H1 (cell line): ENCODE data around the gene GALNTL6. TPM values are rescaled to one million over a fixed set of nuclear protein-coding genes. Genes with fewer than 3 reads are reported as not detected.

Experiments
- CTCF ChIA-PET: fragments of 300-600 bp; sonication (Branson Sonifier 250); formaldehyde crosslinking; loops from one replicate; lab custom pipeline; 2021; ENCODE audit not compliant: partially characterized antibody; lab: Charles Lee
- POLR2A ChIA-PET: fragments of 300-600 bp; sonication (Branson Sonifier 250); formaldehyde crosslinking; loops from one replicate; lab custom pipeline; 2021; ENCODE audit warnings: inconsistent platforms; ENCODE audit not compliant: partially characterized antibody; lab: Charles Lee
- DNase-seq, 2 experiments: peaks; one replicate each; pipeline versions ENCODE4 v3.0.0 to v3.0.0-alpha.2; 2010 to 2022; ENCODE audit warnings: low spot score in 2 of 2, low read depth in 1 of 2, mixed read lengths in 1 of 2
- FAIRE-seq: peaks from 2 replicates; lab custom pipeline; 2011; peaks lifted over from hg19 to GRCh38; lab: Jason Lieb, UNC
- H2AFZ ChIP-seq: 2 replicates; pipeline ENCODE4 v1.8.1; 2012; ENCODE audit warnings: low read length, inconsistent platforms
- H2AK5ac ChIP-seq: 2 replicates; pipeline ENCODE4 v1.6.1; 2013; ENCODE audit warnings: low read depth, low read length
- H2BK120ac ChIP-seq: replicated peaks from 2 replicates; pipeline ENCODE3; 2013; ENCODE audit warnings: low read depth, low read length, inconsistent platforms
- H2BK12ac ChIP-seq: 2 replicates; pipeline ENCODE4 v1.6.1; 2013; ENCODE audit warnings: low read depth, low read length
- H2BK15ac ChIP-seq: 2 replicates; pipeline ENCODE4 v1.6.1; 2013; ENCODE audit warnings: low read length
- H2BK20ac ChIP-seq: 2 replicates; pipeline ENCODE4 v1.6.1; 2013; ENCODE audit warnings: low read length
- H2BK5ac ChIP-seq: 2 replicates; pipeline ENCODE4 v1.6.1; 2013; ENCODE audit warnings: low read depth, low read length
- H3K14ac ChIP-seq: 2 replicates; pipeline ENCODE4 v1.6.1; 2013; ENCODE audit warnings: inconsistent platforms; ENCODE audit not compliant: insufficient read length
- H3K18ac ChIP-seq: 2 replicates; pipeline ENCODE4 v1.6.1; 2013; ENCODE audit warnings: low read length; ENCODE audit errors: extremely low read depth
- H3K23ac ChIP-seq: 2 replicates; pipeline ENCODE4 v1.6.1; 2013; ENCODE audit warnings: inconsistent platforms; ENCODE audit not compliant: insufficient read length
- H3K23me2 ChIP-seq: 2 replicates; pipeline ENCODE4 v1.6.1; 2013; ENCODE audit warnings: low read depth, low read length
- H3K27ac ChIP-seq: 2 replicates; pipeline ENCODE4 v1.6.1; 2011; ENCODE audit warnings: low read depth, low read length, inconsistent platforms
- H3K27me3 ChIP-seq, 4 experiments: replicated peaks in 1 of 4; 1 replicate in 1 of 4; 2 replicates in 3 of 4; pipeline versions ENCODE4 v1.6.1 to v1.8.1; 2011 to 2013; ENCODE audit warnings: low read length in 3 of 4, mild to moderate bottlenecking in 3 of 4, inconsistent platforms in 2 of 4, mixed read lengths in 2 of 4, moderate library complexity in 1 of 4; ENCODE audit not compliant: control insufficient read depth in 3 of 4, insufficient read depth in 3 of 4; ENCODE audit errors: extremely low read depth in 1 of 4
- H3K36me3 ChIP-seq, 4 experiments: 2 replicates each; pipeline versions ENCODE4 v1.6.1 to v1.8.1; 2011 to 2013; ENCODE audit warnings: mild to moderate bottlenecking in 4 of 4, low read length in 3 of 4, moderate library complexity in 2 of 4, control low read depth in 1 of 4, inconsistent platforms in 1 of 4; ENCODE audit not compliant: insufficient read depth in 4 of 4, control insufficient read depth in 2 of 4
- H3K4ac ChIP-seq: replicated peaks from 2 replicates; pipeline ENCODE3; 2013; ENCODE audit warnings: low read length, low read depth, mixed read lengths, inconsistent platforms; ENCODE audit not compliant: insufficient read length
- H3K4me1 ChIP-seq, 4 experiments: replicated peaks in 1 of 4; 1 replicate in 1 of 4; 2 replicates in 3 of 4; pipeline versions ENCODE4 v1.6.1 to v1.8.1; 2011 to 2013; ENCODE audit warnings: low read length in 3 of 4, inconsistent platforms in 2 of 4, mixed read lengths in 1 of 4; ENCODE audit not compliant: insufficient read depth in 4 of 4, control insufficient read depth in 3 of 4
- H3K4me2 ChIP-seq, 2 experiments: 2 replicates each; pipeline versions ENCODE4 v1.6.1 to v1.8.1; 2011 to 2013; ENCODE audit warnings: low read depth in 2 of 2, low read length in 2 of 2, control low read depth in 1 of 2, inconsistent platforms in 1 of 2, mild to moderate bottlenecking in 1 of 2; ENCODE audit not compliant: insufficient read depth in 1 of 2
- H3K4me3 ChIP-seq, 4 experiments: fragments of 200-600, 300-600 bp in 1 of 4; sonication (generic), shearing (Covaris generic), sonication (Bioruptor Twin) in 1 of 4; 2 replicates each; pipeline versions ENCODE4 v1.5.1 to v1.8.1; 2011 to 2016; ENCODE audit warnings: low read length in 4 of 4, low read depth in 3 of 4, control low read depth in 2 of 4, inconsistent platforms in 2 of 4, mild to moderate bottlenecking in 2 of 4, mixed read lengths in 1 of 4, moderate library complexity in 1 of 4; ENCODE audit not compliant: insufficient read depth in 2 of 4; ENCODE audit errors: extremely low read depth in 1 of 4
- H3K56ac ChIP-seq: replicated peaks from 2 replicates; pipeline ENCODE3; 2013; ENCODE audit warnings: low read depth, mild to moderate bottlenecking, mixed read lengths, low read length, inconsistent platforms; ENCODE audit not compliant: insufficient read length
- H3K79me1 ChIP-seq: 2 replicates; pipeline ENCODE4 v1.6.1; 2013; ENCODE audit warnings: low read depth, low read length, control low read depth
- H3K79me2 ChIP-seq, 2 experiments: 2 replicates each; pipeline versions ENCODE4 v1.6.1 to v1.8.1; 2012 to 2013; ENCODE audit warnings: low read length in 2 of 2, mild to moderate bottlenecking in 2 of 2, inconsistent platforms in 1 of 2; ENCODE audit not compliant: insufficient read depth in 2 of 2, control insufficient read depth in 1 of 2
- H3K9ac ChIP-seq, 4 experiments: replicated peaks in 1 of 4; 1 replicate in 1 of 4; 2 replicates in 3 of 4; pipeline versions ENCODE4 v1.6.1 to v1.8.1; 2011 to 2013; ENCODE audit warnings: low read depth in 3 of 4, low read length in 3 of 4, control low read depth in 2 of 4, mild to moderate bottlenecking in 2 of 4, moderate library complexity in 2 of 4, inconsistent platforms in 1 of 4; ENCODE audit errors: extremely low read depth in 1 of 4
- H3K9me3 ChIP-seq, 2 experiments: 2 replicates each; pipeline versions ENCODE4 v1.6.1 to v1.8.1; 2012 to 2013; ENCODE audit warnings: mild to moderate bottlenecking in 2 of 2, moderate library complexity in 2 of 2, control low read depth in 1 of 2, inconsistent platforms in 1 of 2, low read depth in 1 of 2, low read length in 1 of 2, mixed read lengths in 1 of 2; ENCODE audit not compliant: insufficient read depth in 2 of 2
- H4K20me1 ChIP-seq, 2 experiments: replicated peaks in 1 of 2; 2 replicates each; pipeline versions ENCODE3 to v1.8.1; 2011 to 2013; ENCODE audit warnings: inconsistent platforms in 2 of 2, low read length in 2 of 2, mild to moderate bottlenecking in 1 of 2; ENCODE audit not compliant: insufficient read depth in 2 of 2, control insufficient read depth in 1 of 2
- H4K5ac ChIP-seq: 2 replicates; pipeline ENCODE4 v1.6.1; 2013; ENCODE audit warnings: low read length, low read depth, mixed read lengths, inconsistent platforms; ENCODE audit not compliant: insufficient read length
- H4K8ac ChIP-seq: 2 replicates; pipeline ENCODE4 v1.8.0; 2013; ENCODE audit warnings: mild to moderate bottlenecking, moderate library complexity, low read length, inconsistent platforms; ENCODE audit not compliant: insufficient read depth; ENCODE audit errors: extremely low read depth
- H4K91ac ChIP-seq: replicated peaks from 2 replicates; pipeline ENCODE3; 2013; ENCODE audit warnings: low read length, mixed read lengths, inconsistent platforms; ENCODE audit not compliant: insufficient read length
- ASH2L ChIP-seq: fragments of 200-600, 300-600 bp; sonication (generic); IDR thresholded peaks from one replicate; pipeline ENCODE4 v1.7.1; 2017; ENCODE audit warnings: low read length
- BRCA1 ChIP-seq: IDR thresholded peaks from 2 replicates; pipeline ENCODE4 v1.6.1; 2012; ENCODE audit warnings: low read depth, low read length, improper control_type of control experiment
- CBX5 ChIP-seq: fragments of 300-800, 300-1000 bp; sonication (generic); IDR thresholded peaks from 2 replicates; pipeline ENCODE4 v1.7.1; 2016; ENCODE audit warnings: antibody characterized with exemption, low read length, low read depth
- KDM4A ChIP-seq: IDR thresholded peaks from one replicate; pipeline ENCODE4 v1.7.1; 2012; ENCODE audit warnings: low read depth, mild to moderate bottlenecking, moderate library complexity, low read length, inconsistent platforms; ENCODE audit not compliant: severe bottlenecking
- NANOG ChIP-seq: IDR thresholded peaks from 2 replicates; pipeline ENCODE4 v1.6.1; 2011; ENCODE audit warnings: low read length, low read depth, mild to moderate bottlenecking, inconsistent platforms; ENCODE audit not compliant: insufficient read depth, poor library complexity, severe bottlenecking
- PHF8 ChIP-seq: fragments of 200-600 bp; sonication (generic); conservative IDR thresholded peaks from 2 replicates; pipeline ENCODE4 v1.7.1; 2012; ENCODE audit warnings: low read depth, mild to moderate bottlenecking, inconsistent platforms, low read length, moderate library complexity
- POU5F1 ChIP-seq: IDR thresholded peaks from 2 replicates; pipeline ENCODE4 v1.6.1; 2011; ENCODE audit warnings: low read depth, mild to moderate bottlenecking, low read length, moderate library complexity
- RAD21 ChIP-seq, 2 experiments: IDR thresholded peaks in 1 of 2; conservative IDR thresholded peaks in 1 of 2; 2 replicates each; pipeline ENCODE4 v1.6.1; 2011; ENCODE audit warnings: low read depth in 2 of 2, low read length in 2 of 2, improper control_type of control experiment in 1 of 2, inconsistent platforms in 1 of 2, mild to moderate bottlenecking in 1 of 2, moderate library complexity in 1 of 2
- RNF2 ChIP-seq: fragments of 200-900, 300-1000 bp; sonication (generic); IDR thresholded peaks from 2 replicates; pipeline ENCODE4 v1.7.1; 2016; ENCODE audit warnings: borderline replicate concordance, low read depth, mild to moderate bottlenecking, antibody characterized with exemption, low read length; ENCODE audit not compliant: poor library complexity, severe bottlenecking; ENCODE audit errors: missing control alignments
- SP1 ChIP-seq: IDR thresholded peaks from 2 replicates; pipeline ENCODE4 v1.6.1; 2011; ENCODE audit warnings: low read depth, low read length
- SP2 ChIP-seq: IDR thresholded peaks from 2 replicates; pipeline ENCODE4 v1.6.1; 2012; ENCODE audit warnings: mild to moderate bottlenecking, low read length, inconsistent platforms
- TCF12 ChIP-seq: IDR thresholded peaks from 2 replicates; pipeline ENCODE4 v1.6.1; 2011; ENCODE audit warnings: low read depth, mild to moderate bottlenecking, low read length
- WGBS, 2 experiments: shearing (Covaris generic) in 1 of 2; methylation state at CpG; one replicate each; pipeline versions ENCODE4 v1.1.6 to v1.1.7; 2013 to 2015; ENCODE audit warnings: low lambda C conversion rate in 2 of 2, mixed read lengths in 2 of 2, inconsistent platforms in 1 of 2, low coverage in 1 of 2, missing lambda C conversion rate in 1 of 2; ENCODE audit not compliant: insufficient replicate concordance in 2 of 2, insufficient coverage in 1 of 2, insufficient read length in 1 of 2; ENCODE audit errors: extremely low coverage in 1 of 2, missing lambda C conversion rate in 1 of 2; 5-methylcytosine and 5-hydroxymethylcytosine counted together
- polyA plus RNA-seq, 7 experiments: library from polyadenylated mRNA; depleted of rRNA in 3 of 7; stranded (reverse) in 5 of 7; unstranded in 2 of 7; fragments of >200 nt in 5 of 7; fragments of 200-250 nt in 2 of 7; gene quantifications; 1 replicate in 5 of 7; 2 replicates in 1 of 7; 4 replicates in 1 of 7; pipeline versions ENCODE4 v1.2.1 to v1.2.3, GENCODE V29; 2011 to 2013; ENCODE audit warnings: missing spikeins in 2 of 7, mixed read lengths in 2 of 7
- total RNA-seq: library from RNA; stranded (reverse); fragmentation: NEBNext Ultra II Directional; extraction: Animal tissue kit (Norgen Biotek cat#: 25700); gene quantifications from 2 replicates; pipeline ENCODE4 v1.2.1, GENCODE V29; 2021

GALNTL6 gene
- total and polyA plus RNA-seq, 2 of the 8 experiments (the other 6 are each of a cell fraction or from before 2014, with no cell fraction given) = 0.03 to 0.32 TPM

DNA sequence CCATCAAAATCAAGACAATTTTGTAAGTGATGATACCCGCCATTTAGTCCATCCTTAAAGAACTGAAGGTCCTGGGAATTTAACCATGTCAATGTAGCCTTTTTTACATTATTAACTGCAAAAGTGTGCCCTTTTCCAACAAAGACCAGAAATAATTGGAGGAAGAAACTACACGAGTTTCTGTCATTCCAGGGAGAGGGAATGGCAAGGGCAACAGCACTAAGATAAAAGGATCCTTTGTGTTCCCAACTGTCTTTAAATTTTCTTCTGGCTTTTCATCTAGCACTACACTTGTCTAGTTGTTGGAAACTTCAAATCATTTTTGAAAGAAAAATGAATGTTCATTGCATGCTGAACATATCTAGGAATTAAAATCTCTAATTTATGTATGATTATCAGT, 286.2 kb downstream of the GALNTL6 start:
- H4K20me1 ChIP-seq = no peaks in the 10 kb centered on the region
- no peak overlapping the region for H4K8ac ChIP-seq
- H2BK20ac ChIP-seq = no peak overlapping the region
- no peak overlapping the region for H2AFZ ChIP-seq
- H3K27me3 ChIP-seq = no peaks in the 10 kb centered on the region
- no peak overlapping the region for H2AK5ac ChIP-seq
- H3K23me2 ChIP-seq = no peaks in the 10 kb centered on the region
- no peaks in the 10 kb centered on the region for H3K79me2 ChIP-seq
- H2BK5ac ChIP-seq = no peak overlapping the region
- no peak overlapping the region for H3K4ac ChIP-seq
- DNase-seq = no peak
- 92% methylated on average over 2 of the region's 2 CpGs; no CpG with 5 or more reads in 1 of the 2 experiments for WGBS, 2 experiments
- 0 out of 7 replicates have a peak, but pooled peaks cover 0 to 1% (median 0%) of the 10 kb centered on the region in 4 experiments for H3K4me1 ChIP-seq
- no peak overlapping the region for H4K91ac ChIP-seq
- H2BK15ac ChIP-seq = no peak overlapping the region
- POLR2A ChIA-PET = no interaction called here
- H3K36me3 ChIP-seq = no peaks in the 10 kb centered on the region
- no peak overlapping the region for H3K4me3 ChIP-seq
- H4K5ac ChIP-seq = no peak overlapping the region
- H2BK120ac ChIP-seq = no peak overlapping the region
- H3K18ac ChIP-seq = no peak overlapping the region
- TF ChIP-seq BRCA1 = no peak
- TF ChIP-seq SP2 = no peak
- TF ChIP-seq ASH2L = no peak
- no peak for TF ChIP-seq POU5F1
- no peak for TF ChIP-seq PHF8
- no peak for TF ChIP-seq SP1
- TF ChIP-seq TCF12 = no peak
- no peak for TF ChIP-seq RNF2
- no peak for TF ChIP-seq CBX5
- no peak for TF ChIP-seq NANOG
- no peak for TF ChIP-seq RAD21 (IDR thresholded peaks at IDR 0.05 in 1 of 2, conservative IDR thresholded peaks at IDR 0.05 in 1 of 2; ENCODE audit: low read depth in 2 of 2, low read length in 2 of 2)
- TF ChIP-seq KDM4A = no peak
- TF ChIP-seq, all 59 proteins: peak for 0
- H3K56ac ChIP-seq = no peak overlapping the region
- no peak overlapping the region for H3K9ac ChIP-seq
- no peaks in the 10 kb centered on the region for H3K79me1 ChIP-seq
- no peaks in the 10 kb centered on the region for H3K9me3 ChIP-seq
- no peak overlapping the region for H3K14ac ChIP-seq
- H3K23ac ChIP-seq = no peak overlapping the region
- H3K27ac ChIP-seq = no peak overlapping the region
- H2BK12ac ChIP-seq = no peak overlapping the region
- CTCF ChIA-PET = no interaction called here
- FAIRE-seq = no peak
- no peak overlapping the region for H3K4me2 ChIP-seq
